SW 1271 (cell line): Measurements from ENCODE around the gene TENT5C.

Experiments
- DNase-seq, 2 experiments: peaks; one replicate each; lab custom pipeline; 2025; lab: John Stamatoyannopoulos, UW

TENT5C gene

GRCh38 chr1:117613969-117614729 lies 8.3 kb downstream of the TENT5C start:
- DNase-seq = no peak

- DNase-seq = no peak
Measured at GRCh38 chr1:117615474-117615873, 9.6 kb downstream of the TENT5C start.

GRCh38 chr1:117616356-117616755 lies 10.5 kb downstream of the TENT5C start:
- no peak for DNase-seq

GRCh38 chr1:117616967-117617366 lies 11.1 kb downstream of the TENT5C start:
- no peak for DNase-seq

- DNase-seq = no peak
Measured at GRCh38 chr1:117618450-117619122, 12.7 kb downstream of the TENT5C start.

- no peak for DNase-seq
Measured at GRCh38 chr1:117620440-117620839, 14.6 kb downstream of the TENT5C start.

DNA sequence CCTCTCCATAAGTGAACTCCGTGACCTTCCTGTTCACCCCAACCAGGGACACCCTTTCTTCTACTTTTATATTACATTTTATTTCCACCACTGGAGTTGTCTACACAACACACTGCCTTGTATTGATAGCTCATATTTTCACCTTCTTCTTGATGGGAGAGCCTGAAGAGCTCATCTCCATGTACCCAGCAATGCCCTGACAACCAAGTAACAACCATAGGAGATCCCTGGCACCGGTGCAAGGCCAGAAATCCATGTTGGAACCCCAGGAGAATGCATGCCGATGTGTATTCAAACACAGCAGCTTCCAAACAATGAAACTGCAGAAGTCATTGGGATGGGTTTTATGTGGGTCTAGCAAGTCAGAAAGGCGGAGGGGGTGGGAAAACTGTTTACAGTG lies 15.5 kb downstream of the TENT5C start:
- no peak for DNase-seq

GRCh38 chr1:117622726-117623125 lies 16.9 kb downstream of the TENT5C start:
- DNase-seq = no peak

- no peak for DNase-seq
Measured at GRCh38 chr1:117623141-117623540, 17.3 kb downstream of the TENT5C start.

DNA sequence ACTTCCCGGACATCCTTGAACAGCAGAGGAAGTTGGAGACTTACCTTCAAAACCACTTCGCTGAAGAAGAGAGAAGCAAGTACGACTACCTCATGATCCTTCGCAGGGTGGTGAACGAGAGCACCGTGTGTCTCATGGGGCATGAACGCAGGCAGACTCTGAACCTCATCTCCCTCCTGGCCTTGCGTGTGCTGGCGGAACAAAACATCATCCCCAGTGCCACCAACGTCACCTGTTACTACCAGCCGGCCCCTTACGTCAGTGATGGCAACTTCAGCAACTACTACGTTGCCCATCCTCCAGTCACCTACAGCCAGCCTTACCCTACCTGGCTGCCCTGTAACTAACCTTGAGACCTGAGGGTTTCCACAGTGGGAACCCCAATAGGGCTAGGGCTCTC lies 17.9 kb downstream of the TENT5C start:
- no peak for DNase-seq

DNA sequence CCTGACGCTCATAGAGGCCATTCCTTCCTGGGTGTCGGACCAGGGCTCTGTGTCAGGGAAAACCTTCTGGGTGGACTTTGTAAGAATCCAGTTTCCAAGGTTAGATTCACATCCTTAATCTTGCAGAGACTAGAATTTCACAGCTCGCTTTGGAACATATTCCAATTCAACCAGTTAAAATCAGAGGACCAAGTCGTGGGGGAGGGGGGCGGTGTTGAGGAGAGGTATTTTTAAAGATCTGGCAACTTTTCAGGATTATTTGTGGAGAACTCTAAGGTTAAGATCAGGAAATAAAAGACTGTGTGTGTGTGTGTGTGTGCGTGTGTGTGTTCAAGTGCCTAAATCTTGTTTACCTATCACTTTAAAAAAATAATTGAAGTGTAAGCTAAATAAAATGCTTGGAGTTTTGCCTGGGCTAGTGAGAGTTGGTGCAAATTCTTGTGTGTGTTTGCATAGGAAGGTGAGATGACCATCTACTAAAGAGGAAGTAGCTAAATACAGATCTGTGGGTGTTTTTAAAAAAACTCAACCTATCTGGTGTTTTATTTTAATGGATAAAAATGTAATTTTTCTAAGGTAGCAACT lies 21.8 kb downstream of the TENT5C start:
- DNase-seq = no peak

GRCh38 chr1:117628343-117628742 lies 22.5 kb downstream of the TENT5C start:
- no peak for DNase-seq

- DNase-seq = no peak
Measured at GRCh38 chr1:117629625-117630422, 24.0 kb downstream of the TENT5C start.

DNA sequence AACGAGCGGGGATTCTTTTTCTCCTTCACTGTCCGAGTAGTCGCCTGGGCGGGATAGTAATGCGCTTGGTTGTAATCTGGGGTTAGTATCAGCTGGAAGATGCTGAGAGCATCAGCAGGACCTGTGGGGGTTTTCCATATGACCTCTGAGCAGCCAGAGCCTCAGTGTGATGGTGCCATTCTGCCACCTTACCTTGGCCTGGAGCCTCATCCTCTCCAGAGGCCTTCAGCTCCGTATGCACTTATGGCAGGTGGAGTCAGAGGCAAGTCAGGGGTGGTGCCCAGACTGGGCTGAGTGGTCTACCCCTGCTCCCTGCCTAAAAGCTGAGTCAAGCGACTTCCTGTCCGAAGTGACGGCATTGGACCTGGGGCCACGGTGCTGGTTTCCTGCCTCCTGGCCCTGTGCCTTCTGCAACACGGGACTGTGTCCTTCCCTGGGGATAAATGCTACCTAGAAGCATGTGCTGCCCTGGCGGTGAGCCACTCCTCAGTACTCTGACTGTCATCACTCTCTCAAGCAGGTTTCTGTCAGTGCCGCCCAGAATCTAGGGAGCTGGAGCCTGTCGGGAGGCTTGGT lies 24.7 kb downstream of the TENT5C start:
- DNase-seq = no peak

DNA sequence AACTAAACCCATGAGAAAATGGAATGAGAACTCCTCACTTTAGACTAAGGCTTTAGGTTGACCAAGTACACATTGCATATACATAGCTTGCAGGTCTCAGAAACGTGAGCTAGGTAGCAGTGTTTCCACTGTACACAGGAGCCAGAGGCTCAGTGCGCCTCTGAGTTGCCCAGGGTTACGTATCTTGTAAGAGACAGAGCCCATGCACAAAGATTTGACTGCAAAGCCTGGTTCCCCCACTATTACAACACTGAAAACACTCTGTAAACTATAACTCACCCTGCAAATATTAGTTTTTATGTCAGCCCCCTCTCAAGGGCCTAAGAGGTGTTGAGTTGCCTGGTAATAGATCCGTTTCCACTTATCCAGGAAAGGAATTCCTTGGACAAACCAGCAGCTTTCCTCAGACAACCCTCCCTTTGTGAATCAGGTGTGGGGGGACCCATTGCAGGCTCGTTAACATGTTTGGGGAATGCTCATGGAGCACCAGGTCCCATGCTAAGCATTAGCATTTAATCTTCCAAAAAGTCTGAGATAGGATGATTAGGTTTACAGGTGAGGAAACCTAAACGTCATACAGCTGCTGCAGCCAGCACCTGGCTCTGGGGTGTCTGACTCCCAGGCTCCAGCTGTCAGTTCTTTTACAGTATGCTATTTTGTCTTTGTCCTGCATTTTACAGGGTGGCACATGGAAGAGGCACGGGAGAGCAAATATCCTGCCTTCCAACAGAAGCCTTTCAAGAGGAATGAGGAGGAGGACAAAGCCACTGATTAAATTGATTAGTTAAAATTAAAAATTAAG lies 25.7 kb downstream of the TENT5C start:
- no peak for DNase-seq

DNA sequence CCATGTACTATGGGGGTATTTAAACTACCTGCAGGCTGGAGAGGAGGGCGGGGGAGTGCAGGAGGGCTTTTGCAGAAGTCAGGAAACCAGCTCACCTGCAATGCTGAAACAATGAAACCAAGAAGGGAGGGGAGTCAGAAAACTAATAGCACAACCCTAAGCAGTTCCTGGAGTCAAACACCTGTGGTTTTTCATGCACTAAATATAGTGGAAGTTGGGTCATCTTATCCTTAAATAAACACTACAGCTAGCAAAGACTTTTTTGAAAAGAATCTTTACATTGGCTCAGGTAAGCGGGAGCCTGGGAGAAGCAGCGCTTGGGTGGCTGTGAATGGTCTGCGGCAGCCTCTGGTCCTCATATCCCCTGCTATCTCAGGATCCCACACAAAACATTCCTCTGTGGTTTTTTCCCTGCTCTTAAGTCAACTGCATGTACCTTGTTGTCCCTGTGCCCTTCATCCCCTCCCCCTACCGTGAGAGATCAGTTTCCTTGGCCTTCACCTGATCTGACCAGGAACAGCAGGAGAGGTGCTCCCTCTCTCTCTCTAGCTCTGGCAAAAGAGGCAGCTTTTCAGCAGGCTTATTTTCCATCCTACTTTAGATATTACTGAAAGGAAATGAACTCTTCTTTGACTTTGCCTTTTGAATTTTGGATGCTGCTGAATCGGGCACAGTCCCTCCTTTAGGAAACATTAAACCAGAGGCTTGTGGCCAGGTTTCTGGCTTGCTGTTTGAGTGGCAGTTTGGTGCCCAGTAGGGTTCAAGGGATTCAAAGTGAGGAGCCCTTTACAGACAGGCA lies 26.6 kb downstream of the TENT5C start:
- DNase-seq = no peak

DNA sequence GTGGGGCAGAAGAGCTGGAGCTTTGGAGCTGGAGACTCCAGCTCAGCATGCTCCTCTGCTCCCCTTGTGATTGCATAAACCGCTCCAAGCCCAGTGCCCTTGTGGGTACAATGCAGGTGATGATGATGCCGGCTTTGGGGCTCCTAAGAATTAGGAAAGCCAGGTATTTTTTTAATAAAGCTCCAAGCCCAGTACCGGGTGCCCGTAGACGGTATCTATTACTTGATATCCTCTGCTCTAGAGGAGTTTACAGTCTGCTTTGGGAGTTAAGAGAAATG lies 27.2 kb downstream of the TENT5C start:
- DNase-seq = no peak

- no peak for DNase-seq
Measured at GRCh38 chr1:117633423-117633822, 27.6 kb downstream of the TENT5C start.

DNA sequence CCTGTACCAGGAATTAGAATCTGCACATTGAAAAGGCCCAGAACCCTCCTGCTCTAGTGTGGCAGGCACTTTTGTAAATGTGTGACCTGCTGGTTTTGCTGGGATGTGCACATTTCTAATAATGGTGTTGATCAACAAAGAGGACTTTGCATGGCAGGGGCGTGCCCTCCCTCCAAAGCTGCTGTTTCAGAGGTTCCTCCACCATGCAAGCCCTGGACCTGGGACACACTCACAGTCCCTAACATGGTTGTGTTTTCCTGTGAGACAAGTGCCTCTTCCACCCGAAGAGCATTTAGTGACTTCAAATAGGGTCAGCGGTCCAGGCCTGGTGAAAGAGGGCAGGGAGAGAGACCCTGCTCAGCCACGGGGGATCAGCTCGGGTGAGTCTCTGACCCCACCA lies 28.1 kb downstream of the TENT5C start:
- no peak for DNase-seq

- no peak for DNase-seq
Measured at GRCh38 chr1:117634631-117635030, 28.8 kb downstream of the TENT5C start.

- DNase-seq = no peak
Measured at GRCh38 chr1:117635805-117636204, 30.0 kb downstream of the TENT5C start.
